Measurements from ENCODE around the gene SERINC2. TPM values are rescaled to one million over a fixed set of nuclear protein-coding genes. Genes with fewer than 3 reads are reported as not detected.

Gene SERINC2
- total RNA-seq = 1.7 and 2.1 TPM in 2 replicates

DNA sequence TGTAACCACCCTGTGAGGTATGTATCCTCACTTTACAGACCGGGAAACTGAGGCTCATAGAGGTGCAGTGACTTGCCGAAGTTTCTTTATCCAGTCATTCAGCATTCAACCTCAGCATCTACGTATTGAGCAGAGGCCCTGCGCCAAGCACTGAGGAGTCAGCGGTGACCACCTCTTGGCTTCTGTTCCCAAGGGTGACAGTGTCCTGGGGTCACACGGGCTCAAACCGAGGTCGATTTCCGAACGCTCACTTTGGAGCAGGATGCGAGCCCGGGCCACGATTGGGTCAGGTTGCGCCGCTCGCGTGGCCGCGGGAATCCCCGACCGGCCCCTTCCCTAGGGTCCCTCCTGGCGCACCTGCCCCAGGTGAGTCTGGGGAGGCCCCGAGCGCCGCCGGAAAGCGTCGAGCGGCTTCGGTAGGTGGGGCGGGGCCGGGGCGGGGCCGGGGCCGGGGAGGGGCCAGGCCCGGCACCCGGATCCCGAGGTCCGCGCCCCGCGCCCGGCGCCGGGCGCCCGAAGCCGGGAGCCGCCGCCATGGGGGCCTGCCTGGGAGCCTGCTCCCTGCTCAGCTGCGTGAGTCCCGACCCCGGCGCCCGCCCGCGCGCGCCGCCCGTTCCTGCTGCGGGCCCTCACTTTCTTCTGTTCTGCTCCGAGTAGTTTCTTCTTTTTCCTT, at the start of gene SERINC2:
SERINC2 (plus strand) TSS at position 482 of the 673 bp plus-strand sequence; CDS start at position 535, 53 bp downstream.

DNA sequence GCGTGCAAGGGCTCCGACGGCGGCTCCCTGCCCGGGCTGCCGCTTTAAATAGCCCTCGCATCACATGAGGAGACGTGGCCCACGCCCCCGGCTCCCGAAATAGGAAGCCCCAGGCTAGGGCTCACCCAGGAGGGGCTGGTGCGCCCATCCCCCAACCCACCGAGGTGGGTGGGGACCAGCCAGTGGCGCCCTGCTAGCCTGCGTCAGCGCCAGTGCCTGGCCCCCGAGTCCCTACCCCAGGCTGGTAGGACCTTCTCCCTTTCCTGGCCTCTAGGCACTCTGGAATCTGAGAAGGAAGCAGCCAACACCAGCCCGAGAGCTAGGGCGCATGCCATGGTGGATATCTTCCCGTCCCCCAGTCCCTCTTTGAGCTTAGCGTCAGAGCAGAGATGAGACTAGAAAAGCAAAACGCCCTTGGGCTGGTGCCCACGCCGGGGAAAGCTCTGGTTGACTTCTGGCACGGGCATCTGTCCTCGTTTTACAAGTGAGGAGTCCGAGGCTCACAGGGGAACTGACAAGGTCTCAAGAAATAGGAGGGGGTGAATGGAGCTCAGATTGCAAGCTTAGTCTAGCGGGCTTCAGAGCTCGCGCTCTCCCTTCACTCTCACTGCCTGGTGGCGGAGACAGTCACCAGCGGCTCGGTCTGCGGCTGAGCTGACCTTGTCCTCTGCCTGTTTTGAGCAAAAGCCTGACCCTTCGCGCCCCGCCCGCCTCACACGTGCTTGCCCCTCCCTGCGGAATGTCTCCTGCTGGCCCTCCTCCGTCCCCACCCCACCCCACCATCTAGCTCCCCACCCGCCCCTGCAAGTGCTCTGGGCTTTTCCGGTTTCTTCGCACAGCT, 39.7 kb upstream of the SERINC2 start, which contains the start of gene FABP3:
FABP3 (minus strand) TSS at position 21 of the 841 bp plus-strand sequence. CDS start 62 bp downstream, outside the sequence.

Other genes starting within 250 kb of the SERINC2 start
- gene NKAIN1, start 173.3 kb upstream of the SERINC2 start, total RNA-seq = not detected in 2 replicates
- gene SNRNP40, start 116.4 kb upstream of the SERINC2 start, total RNA-seq = 100 and 114 TPM in 2 replicates
- 35.9 and 37.8 TPM in 2 replicates for gene ZCCHC17, start 116.2 kb upstream of the SERINC2 start, total RNA-seq
- gene FABP3, start 40.1 kb upstream of the SERINC2 start, total RNA-seq = 57.1 and 132 TPM in 2 replicates
- 212 and 291 TPM in 2 replicates for gene TINAGL1, start 163.3 kb downstream of the SERINC2 start, total RNA-seq
- 0.26 TPM in 1 of 2 replicates, not detected in the other for gene HCRTR1, start 204.5 kb downstream of the SERINC2 start, total RNA-seq
- 59.8 and 64.8 TPM in 2 replicates for gene PEF1, start 231.7 kb downstream of the SERINC2 start, total RNA-seq

Data from aortic smooth muscle cell (primary cell).